Smooth muscle cell (in vitro differentiated cells): ENCODE data around the gene ZNF689. TPM values are rescaled to one million over a fixed set of nuclear protein-coding genes. Genes with fewer than 3 reads are reported as not detected.

Experiments
- DNase-seq: peaks from one replicate; lab custom pipeline; 2025; ENCODE audit not compliant: unreplicated experiment; lab: John Stamatoyannopoulos, UW
- H2AFZ ChIP-seq: fragments of 200-600 bp; sonication (generic); 2 replicates; pipeline ENCODE4 v1.6.0; 2016; ENCODE audit warnings: antibody characterized with exemption, low read depth, mild to moderate bottlenecking
- H3F3A ChIP-seq: fragments of 200-600 bp; sonication (generic); 2 replicates; pipeline ENCODE4 v1.6.0; 2017; ENCODE audit warnings: antibody characterized with exemption, low read depth
- H3K27ac ChIP-seq: fragments of 200-600 bp; sonication (generic); 2 replicates; pipeline ENCODE4 v1.5.1; 2016; ENCODE audit warnings: low read depth, mild to moderate bottlenecking
- H3K27me3 ChIP-seq: fragments of 200-600 bp; sonication (generic); 2 replicates; pipeline ENCODE4 v1.6.1; 2016; ENCODE audit warnings: low read depth, mild to moderate bottlenecking
- H3K36me3 ChIP-seq: fragments of 200-600 bp; sonication (generic); 2 replicates; pipeline ENCODE4 v1.5.1; 2016; ENCODE audit warnings: low read depth
- H3K4me1 ChIP-seq: fragments of 200-600 bp; sonication (generic); 2 replicates; pipeline ENCODE4 v1.5.1; 2016; ENCODE audit warnings: low read depth
- H3K4me2 ChIP-seq: fragments of 200-600 bp; sonication (generic); 2 replicates; pipeline ENCODE4 v1.6.0; 2016; ENCODE audit warnings: mild to moderate bottlenecking
- H3K4me3 ChIP-seq: fragments of 200-600 bp; sonication (generic); 2 replicates; pipeline ENCODE4 v1.5.1; 2016; ENCODE audit warnings: mild to moderate bottlenecking
- H3K79me2 ChIP-seq: fragments of 200-600 bp; sonication (generic); 2 replicates; pipeline ENCODE4 v1.6.0; 2016; ENCODE audit warnings: low read depth, mild to moderate bottlenecking
- H3K9ac ChIP-seq: fragments of 200-600 bp; sonication (generic); 2 replicates; pipeline ENCODE4 v1.6.0; 2016; ENCODE audit warnings: low read depth
- H3K9me3 ChIP-seq: fragments of 200-600 bp; sonication (generic); replicated peaks from 2 replicates; pipeline ENCODE4 v1.5.1; 2016; ENCODE audit warnings: low read depth
- H4K20me1 ChIP-seq: fragments of 200-600 bp; sonication (generic); 2 replicates; pipeline ENCODE4 v1.6.0; 2016; ENCODE audit warnings: low read depth
- WGBS: methylation state at CpG from one replicate; pipeline ENCODE4 v1.1.7; 2016; ENCODE audit warnings: low lambda C conversion rate; 5-methylcytosine and 5-hydroxymethylcytosine counted together
- polyA plus RNA-seq: library from polyadenylated mRNA; unstranded; fragments of >200 nt; fragmentation: Nextera tagmentation; extraction: Ambion mirVana; gene quantifications from 2 replicates; pipeline ENCODE4 v1.2.1, GENCODE V29; 2016
- total RNA-seq: library from RNA; depleted of rRNA; stranded (reverse); fragments of >200 nt; gene quantifications from 2 replicates; pipeline ENCODE4 v1.2.3, GENCODE V29; 2014
- TF ChIP-seq, protein P1 (sequence below): fragments of 200-600 bp; sonication (generic); IDR thresholded peaks from 2 replicates; pipeline ENCODE4 v1.5.1; 2017; ENCODE audit warnings: borderline replicate concordance, mild to moderate bottlenecking, antibody characterized with exemption; ENCODE audit not compliant: insufficient read depth, poor library complexity, severe bottlenecking

The ZNF689 gene
- total and polyA plus RNA-seq, 2 experiments from 2014 or later, result 8.2 to 10.0 TPM

DNA sequence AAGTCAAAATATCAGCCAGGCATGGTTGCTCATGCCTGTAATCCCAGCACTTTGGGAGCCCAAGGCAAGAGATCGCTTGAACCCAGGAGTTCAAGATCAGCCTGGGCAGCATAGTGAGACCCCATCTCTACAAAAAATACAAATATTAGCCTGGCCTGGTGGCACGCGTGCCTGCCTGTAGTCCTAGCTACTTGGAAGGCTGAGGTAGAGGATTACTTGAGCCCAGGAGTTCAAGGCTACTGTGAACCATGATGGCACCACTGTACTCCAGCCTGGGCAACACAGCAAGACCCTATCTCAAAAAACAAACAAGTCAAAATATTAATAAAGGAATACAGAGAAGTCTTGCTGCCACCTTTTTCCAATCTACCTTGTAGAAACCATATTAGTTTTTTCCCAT lies 4.2 kb downstream of the ZNF689 start:
- no peaks in the 10 kb centered on the region for H3K36me3 ChIP-seq
- H3K4me2 ChIP-seq, result no peak overlapping the region
- H4K20me1 ChIP-seq, result no peaks in the 10 kb centered on the region
- TF ChIP-seq, protein P1, sequence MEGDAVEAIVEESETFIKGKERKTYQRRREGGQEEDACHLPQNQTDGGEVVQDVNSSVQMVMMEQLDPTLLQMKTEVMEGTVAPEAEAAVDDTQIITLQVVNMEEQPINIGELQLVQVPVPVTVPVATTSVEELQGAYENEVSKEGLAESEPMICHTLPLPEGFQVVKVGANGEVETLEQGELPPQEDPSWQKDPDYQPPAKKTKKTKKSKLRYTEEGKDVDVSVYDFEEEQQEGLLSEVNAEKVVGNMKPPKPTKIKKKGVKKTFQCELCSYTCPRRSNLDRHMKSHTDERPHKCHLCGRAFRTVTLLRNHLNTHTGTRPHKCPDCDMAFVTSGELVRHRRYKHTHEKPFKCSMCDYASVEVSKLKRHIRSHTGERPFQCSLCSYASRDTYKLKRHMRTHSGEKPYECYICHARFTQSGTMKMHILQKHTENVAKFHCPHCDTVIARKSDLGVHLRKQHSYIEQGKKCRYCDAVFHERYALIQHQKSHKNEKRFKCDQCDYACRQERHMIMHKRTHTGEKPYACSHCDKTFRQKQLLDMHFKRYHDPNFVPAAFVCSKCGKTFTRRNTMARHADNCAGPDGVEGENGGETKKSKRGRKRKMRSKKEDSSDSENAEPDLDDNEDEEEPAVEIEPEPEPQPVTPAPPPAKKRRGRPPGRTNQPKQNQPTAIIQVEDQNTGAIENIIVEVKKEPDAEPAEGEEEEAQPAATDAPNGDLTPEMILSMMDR, result no peak
- no peak overlapping the region for H3K4me3 ChIP-seq
- H3K79me2 ChIP-seq, result peaks cover 26% of the 10 kb centered on the region
- no peaks in the 10 kb centered on the region for H3K27me3 ChIP-seq
- H3K9ac ChIP-seq, result no peak overlapping the region
- H3K4me1 ChIP-seq, result no peaks in the 10 kb centered on the region
- H3F3A ChIP-seq, result peaks cover 9% of the 10 kb centered on the region
- no peak for DNase-seq
- WGBS, result 100% methylated on average over 3 of the region's 3 CpGs
- no peak overlapping the region for H3K27ac ChIP-seq
- no peak overlapping the region for H2AFZ ChIP-seq
- H3K9me3 ChIP-seq, result no peaks in the 10 kb centered on the region

DNA sequence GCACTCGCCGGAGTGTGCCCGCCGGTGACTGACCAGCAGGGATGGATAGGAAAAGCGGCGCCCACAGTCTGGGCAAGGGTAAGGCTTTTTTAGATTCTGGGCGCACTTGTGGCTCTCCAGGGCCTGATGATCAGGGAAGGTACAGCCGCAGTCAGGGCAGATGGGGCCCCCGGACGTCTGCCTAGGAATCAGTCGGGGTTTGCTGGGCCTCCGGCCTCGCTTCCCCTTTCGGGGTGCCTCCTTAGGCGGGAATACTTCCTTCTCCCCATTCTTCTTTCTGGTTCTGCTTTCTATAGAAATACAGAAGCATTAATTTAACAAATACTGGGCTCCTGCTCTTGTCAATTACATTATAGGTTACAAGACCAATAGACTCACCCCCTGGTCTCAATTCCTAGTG lies 5.0 kb downstream of the ZNF689 start:
- H3K27ac ChIP-seq, result no peak overlapping the region
- no peak overlapping the region for H3K4me2 ChIP-seq
- no peaks in the 10 kb centered on the region for H3K36me3 ChIP-seq
- H3F3A ChIP-seq, result peaks cover 9% of the 10 kb centered on the region
- no peaks in the 10 kb centered on the region for H4K20me1 ChIP-seq
- no peaks in the 10 kb centered on the region for H3K4me1 ChIP-seq
- WGBS, result 96% methylated on average over 15 of the region's 15 CpGs
- H3K9ac ChIP-seq, result no peak overlapping the region
- H3K9me3 ChIP-seq, result no peaks in the 10 kb centered on the region
- H2AFZ ChIP-seq, result no peak overlapping the region
- DNase-seq, result no peak
- H3K27me3 ChIP-seq, result no peaks in the 10 kb centered on the region
- peaks cover 26% of the 10 kb centered on the region for H3K79me2 ChIP-seq
- H3K4me3 ChIP-seq, result no peak overlapping the region
- TF ChIP-seq, protein P1, result no peak

DNA sequence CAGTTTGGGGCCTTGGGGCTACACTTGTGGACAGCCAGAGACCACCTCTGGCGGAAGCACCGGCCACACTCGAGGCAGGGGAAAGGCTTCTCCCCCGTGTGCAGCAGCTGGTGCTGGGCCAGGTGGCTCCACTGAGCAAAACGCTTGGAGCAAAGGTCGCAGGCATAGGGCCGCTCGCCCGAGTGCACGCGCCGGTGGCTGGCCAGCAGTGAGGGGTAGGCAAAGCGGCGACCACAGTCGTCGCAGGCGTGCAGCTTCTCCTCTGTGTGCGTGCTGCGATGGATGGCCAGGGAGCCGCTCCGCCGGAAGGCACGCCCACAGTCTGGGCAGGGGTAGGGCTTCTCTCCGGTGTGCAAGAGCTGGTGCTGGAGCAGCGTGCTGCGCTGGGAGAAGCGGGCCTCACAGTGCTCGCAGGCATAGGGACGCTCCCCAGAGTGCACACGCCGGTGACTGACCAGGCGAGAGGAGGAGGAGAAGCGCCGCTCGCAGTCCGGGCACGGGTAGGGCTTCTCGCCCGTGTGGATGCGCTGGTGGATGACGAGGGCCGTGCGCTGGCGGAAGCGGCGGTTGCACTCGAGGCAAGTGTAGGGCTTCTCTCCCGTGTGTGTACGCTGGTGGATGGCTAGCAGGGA lies 5.8 kb downstream of the ZNF689 start:
- H3K36me3 ChIP-seq, result no peaks in the 10 kb centered on the region
- H3K4me3 ChIP-seq, result no peak overlapping the region
- no peak for DNase-seq
- H3K4me2 ChIP-seq, result no peak overlapping the region
- H3K27me3 ChIP-seq, result no peaks in the 10 kb centered on the region
- peaks cover 9% of the 10 kb centered on the region for H3F3A ChIP-seq
- H3K9ac ChIP-seq, result no peak overlapping the region
- 97% methylated on average over 48 of the region's 49 CpGs for WGBS
- H4K20me1 ChIP-seq, result no peaks in the 10 kb centered on the region
- no peaks in the 10 kb centered on the region for H3K9me3 ChIP-seq
- peaks cover 22% of the 10 kb centered on the region for H3K79me2 ChIP-seq
- no peak overlapping the region for H3K27ac ChIP-seq
- no peaks in the 10 kb centered on the region for H3K4me1 ChIP-seq
- TF ChIP-seq, protein P1, result no peak
- H2AFZ ChIP-seq, result no peak overlapping the region

DNA sequence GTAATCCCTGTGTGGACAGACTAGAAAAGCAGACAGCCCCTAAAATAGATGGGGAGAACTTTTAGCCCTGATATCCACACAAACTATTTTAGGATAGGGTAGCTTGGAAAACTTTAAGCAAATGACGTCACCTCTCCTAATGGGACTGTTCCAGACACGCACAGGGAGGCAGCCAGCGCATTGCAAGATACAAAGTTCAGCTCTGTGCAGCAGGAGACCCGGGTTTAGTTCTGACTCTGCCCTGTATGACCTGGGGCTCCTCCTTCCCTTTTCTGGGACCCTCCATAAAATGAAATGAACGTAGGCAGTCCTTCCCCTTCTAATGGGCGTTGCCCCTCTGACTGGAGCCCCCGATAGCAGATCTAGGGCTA lies 6.3 kb downstream of the ZNF689 start:
- DNase-seq, result no peak
- Histone ChIP-seq H3K27ac (no peak overlapping the region), H3K27me3 (no peaks in the 10 kb centered on the region), H3K9me3 (no peaks in the 10 kb centered on the region), H4K20me1 (no peaks in the 10 kb centered on the region), H3K9ac (no peak overlapping the region), H3K36me3 (no peaks in the 10 kb centered on the region), H3K4me2 (no peak overlapping the region), H2AFZ (no peak overlapping the region), H3F3A (peaks cover 9% of the 10 kb centered on the region), H3K4me1 (no peaks in the 10 kb centered on the region), H3K79me2 (peaks cover 17% of the 10 kb centered on the region), H3K4me3 (no peak overlapping the region)
- TF ChIP-seq, protein P1, result no peak
- WGBS, result over 99% methylated on average over 7 of the region's 7 CpGs
